PFSK-1 (cell line): ENCODE results near the gene ZNF207.

Experiments
- POLR2AphosphoS5 ChIP-seq: IDR thresholded peaks from 2 replicates; pipeline ENCODE4 v1.6.1; 2012; ENCODE audit warnings: low read depth, mild to moderate bottlenecking, control low read depth, low read length, moderate library complexity
- REST ChIP-seq, 2 experiments: IDR thresholded peaks; 2 replicates each; pipeline versions ENCODE4 v1.6.1 to v1.8.0; 2011 to 2012; ENCODE audit warnings: low read depth in 2 of 2, low read length in 2 of 2, control low read depth in 1 of 2, inconsistent platforms in 1 of 2, mild to moderate bottlenecking in 1 of 2, moderate library complexity in 1 of 2; ENCODE audit not compliant: insufficient read depth in 1 of 2
- TAF1 ChIP-seq: IDR thresholded peaks from 2 replicates; pipeline ENCODE4 v1.6.1; 2012; ENCODE audit warnings: low read length, control low read depth, borderline replicate concordance; ENCODE audit not compliant: insufficient read depth

DNA sequence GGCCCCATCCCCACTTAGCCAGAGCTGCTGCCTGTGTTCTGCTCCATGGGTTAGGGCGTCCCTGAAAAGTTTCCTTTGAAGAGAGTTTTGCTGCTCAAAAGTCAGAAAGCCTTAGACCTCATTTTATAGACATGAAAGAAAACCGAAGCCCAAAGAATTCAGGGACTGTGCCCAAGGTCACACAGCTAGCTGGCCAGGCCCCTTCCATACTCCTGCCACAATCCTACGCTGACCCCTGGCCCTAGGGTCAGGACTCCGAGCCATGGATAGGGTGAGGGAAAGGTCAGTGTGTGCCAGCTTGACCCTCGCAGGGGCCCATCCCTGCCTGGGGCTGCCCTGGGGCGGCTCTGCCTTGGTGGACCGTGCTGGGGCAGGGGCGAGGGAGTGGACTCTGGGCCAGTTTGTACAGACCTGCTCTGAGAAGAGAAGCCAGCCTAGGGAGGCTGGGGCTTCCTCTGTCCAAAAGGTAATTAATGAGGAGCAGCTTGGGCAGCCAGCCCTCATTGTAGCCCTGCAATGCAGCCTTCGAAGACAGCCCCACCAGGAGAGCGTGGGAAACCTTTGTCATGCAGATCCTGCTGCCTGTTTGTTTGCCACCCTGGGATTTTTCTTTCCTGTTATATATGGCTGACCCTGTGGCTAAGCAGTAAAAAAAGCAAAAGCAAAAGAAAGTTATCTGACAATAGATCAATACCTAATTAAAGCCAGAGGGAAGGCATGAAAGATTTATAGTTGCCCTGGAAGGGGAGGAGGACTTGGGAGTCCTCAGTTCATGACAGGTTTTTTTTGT is 46.9 kb upstream of the ZNF207 start:
- TF ChIP-seq POLR2AphosphoS5: no peak
- no peak for TF ChIP-seq TAF1
- peak in 1 of 2 experiments; percentile 8; a peak in 1 of 4 replicates for TF ChIP-seq REST (IDR thresholded peaks at IDR 0.05; ENCODE audit: insufficient read depth in 1 of 2, low read depth in 2 of 2, low read length in 2 of 2)
